PFSK-1 (cell line): ENCODE results near the gene CAPRIN2.

Experiments used
- FOXP2 ChIP-seq: optimal IDR thresholded peaks from 2 replicates; pipeline ENCODE3; 2011; ENCODE audit warnings: borderline replicate concordance, control low read depth, inconsistent platforms; ENCODE audit not compliant: insufficient read depth; ENCODE audit errors: extremely low read length, extremely low read depth
- POLR2AphosphoS5 ChIP-seq: IDR thresholded peaks from 2 replicates; pipeline ENCODE4 v1.6.1; 2012; ENCODE audit warnings: low read depth, mild to moderate bottlenecking, control low read depth, low read length, moderate library complexity
- REST ChIP-seq, 2 experiments: IDR thresholded peaks; 2 replicates each; pipeline versions ENCODE4 v1.6.1 to v1.8.0; 2011 to 2012; ENCODE audit warnings: low read depth in 2 of 2, low read length in 2 of 2, control low read depth in 1 of 2, inconsistent platforms in 1 of 2, mild to moderate bottlenecking in 1 of 2, moderate library complexity in 1 of 2; ENCODE audit not compliant: insufficient read depth in 1 of 2
- SIN3A ChIP-seq: IDR thresholded peaks from 2 replicates; pipeline ENCODE4 v1.6.1; 2012; ENCODE audit warnings: mild to moderate bottlenecking, low read length, moderate library complexity, borderline replicate concordance; ENCODE audit not compliant: insufficient read depth
- TAF1 ChIP-seq: IDR thresholded peaks from 2 replicates; pipeline ENCODE4 v1.6.1; 2012; ENCODE audit warnings: low read length, control low read depth, borderline replicate concordance; ENCODE audit not compliant: insufficient read depth

CAPRIN2 gene

GRCh38 chr12:30746190-30746589 lies 8.6 kb downstream of the CAPRIN2 start:
- TF ChIP-seq FOXP2 (no peak), SIN3A (no peak)

GRCh38 chr12:30744321-30744720 lies 10.4 kb downstream of the CAPRIN2 start:
- no peak for TF ChIP-seq FOXP2
- no peak for TF ChIP-seq REST (IDR thresholded peaks at IDR 0.05; ENCODE audit: insufficient read depth in 1 of 2, low read depth in 2 of 2, low read length in 2 of 2)
- TF ChIP-seq POLR2AphosphoS5, result no peak
- TF ChIP-seq TAF1, result no peak
- no peak for TF ChIP-seq SIN3A

- no peak for TF ChIP-seq FOXP2
- no peak for TF ChIP-seq POLR2AphosphoS5
- TF ChIP-seq REST (IDR thresholded peaks at IDR 0.05; ENCODE audit: insufficient read depth in 1 of 2, low read depth in 2 of 2, low read length in 2 of 2), result no peak
These were observed 14.5 kb downstream of the CAPRIN2 start for GRCh38 chr12:30740274-30740673.

- no peak for TF ChIP-seq TAF1
- TF ChIP-seq SIN3A, result no peak
- TF ChIP-seq FOXP2, result no peak
- no peak for TF ChIP-seq REST (IDR thresholded peaks at IDR 0.05; ENCODE audit: insufficient read depth in 1 of 2, low read depth in 2 of 2, low read length in 2 of 2)
- TF ChIP-seq POLR2AphosphoS5, result no peak
These were observed 15.7 kb downstream of the CAPRIN2 start for GRCh38 chr12:30739020-30739419.

- TF ChIP-seq FOXP2, result no peak
- no peak for TF ChIP-seq TAF1
- TF ChIP-seq REST (IDR thresholded peaks at IDR 0.05; ENCODE audit: insufficient read depth in 1 of 2, low read depth in 2 of 2, low read length in 2 of 2), result no peak
- TF ChIP-seq SIN3A, result no peak
- TF ChIP-seq POLR2AphosphoS5, result no peak
These were observed 21.7 kb downstream of the CAPRIN2 start for GRCh38 chr12:30732954-30733637.
